B cell (primary cell): ENCODE results near the gene SPDYA.

Source experiments
- EZH2 ChIP-seq: IDR thresholded peaks from 2 replicates; pipeline ENCODE4 v1.6.1; 2012; ENCODE audit warnings: borderline replicate concordance, low read depth, mild to moderate bottlenecking, moderate library complexity, low read length; ENCODE audit not compliant: insufficient read depth, poor library complexity, severe bottlenecking
- TF ChIP-seq, protein P1 (sequence below): fragments of 200-600 bp; IDR thresholded peaks from one replicate; pipeline ENCODE4 v1.8.0; 2022; ENCODE audit warnings: antibody characterized with exemption, mild to moderate bottlenecking

DNA sequence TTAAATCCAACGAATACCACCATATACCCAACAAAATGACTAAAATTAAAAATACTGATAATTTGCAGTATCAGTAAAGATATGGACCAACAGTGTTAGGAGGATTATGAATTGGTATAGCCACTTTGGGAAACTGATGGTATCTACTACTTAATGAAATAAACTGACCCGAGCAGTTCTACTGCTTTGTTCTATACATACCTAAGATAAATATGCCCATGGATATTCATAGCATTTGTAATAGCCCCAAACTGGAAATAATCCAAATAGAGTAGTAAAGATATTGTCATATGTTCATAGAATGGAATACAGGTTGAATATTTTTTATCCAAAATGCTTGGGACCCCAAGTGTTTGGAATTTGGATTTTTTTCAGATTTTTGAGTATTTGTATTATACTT is 38.3 kb upstream of the SPDYA start:
- TF ChIP-seq, protein P1, sequence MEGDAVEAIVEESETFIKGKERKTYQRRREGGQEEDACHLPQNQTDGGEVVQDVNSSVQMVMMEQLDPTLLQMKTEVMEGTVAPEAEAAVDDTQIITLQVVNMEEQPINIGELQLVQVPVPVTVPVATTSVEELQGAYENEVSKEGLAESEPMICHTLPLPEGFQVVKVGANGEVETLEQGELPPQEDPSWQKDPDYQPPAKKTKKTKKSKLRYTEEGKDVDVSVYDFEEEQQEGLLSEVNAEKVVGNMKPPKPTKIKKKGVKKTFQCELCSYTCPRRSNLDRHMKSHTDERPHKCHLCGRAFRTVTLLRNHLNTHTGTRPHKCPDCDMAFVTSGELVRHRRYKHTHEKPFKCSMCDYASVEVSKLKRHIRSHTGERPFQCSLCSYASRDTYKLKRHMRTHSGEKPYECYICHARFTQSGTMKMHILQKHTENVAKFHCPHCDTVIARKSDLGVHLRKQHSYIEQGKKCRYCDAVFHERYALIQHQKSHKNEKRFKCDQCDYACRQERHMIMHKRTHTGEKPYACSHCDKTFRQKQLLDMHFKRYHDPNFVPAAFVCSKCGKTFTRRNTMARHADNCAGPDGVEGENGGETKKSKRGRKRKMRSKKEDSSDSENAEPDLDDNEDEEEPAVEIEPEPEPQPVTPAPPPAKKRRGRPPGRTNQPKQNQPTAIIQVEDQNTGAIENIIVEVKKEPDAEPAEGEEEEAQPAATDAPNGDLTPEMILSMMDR, result no peak
- TF ChIP-seq EZH2, result no peak
